ENCODE measurements around the gene CHCHD4. TPM values are rescaled to one million over a fixed set of nuclear protein-coding genes. Genes with fewer than 3 reads are reported as not detected.

The CHCHD4 gene
- total RNA-seq, 1 experiment from 2014 or later, result 33.5 TPM

DNA sequence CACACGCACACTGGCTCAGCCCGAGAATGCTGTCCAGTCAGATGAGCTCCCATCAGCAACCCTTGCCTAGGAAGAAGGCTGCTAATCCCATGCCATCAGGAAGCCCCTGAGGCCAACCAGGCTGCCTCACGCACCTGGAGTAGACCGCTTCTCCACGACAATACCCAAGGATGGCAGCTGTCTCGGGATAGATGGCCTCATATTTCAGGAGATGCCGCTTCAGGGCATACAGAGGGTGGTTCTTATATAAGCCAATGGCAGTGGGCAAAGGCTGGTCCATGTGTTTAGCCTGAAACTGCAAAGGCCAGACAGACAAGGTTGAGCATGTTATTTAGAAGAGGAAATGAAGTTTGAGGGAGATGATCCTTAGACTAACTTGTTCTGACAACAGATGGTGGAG is 31.5 kb upstream of the CHCHD4 start:
- peaks cover under 1% of the 10 kb centered on the region for H3K9me3 ChIP-seq (ENCODE audit: low read depth, low read length, poor library complexity, severe bottlenecking)
- no peaks in the 10 kb centered on the region for H3K27me3 ChIP-seq (replicated peaks; ENCODE audit: insufficient read depth, low read depth, low read length, poor library complexity)
- no TSS peak for BruUV-seq (replicated peaks)
- intact Hi-C loops (cut with micrococcal nuclease; ENCODE audit: unreplicated experiment), result no loop called here
- H3K4me1 ChIP-seq (ENCODE audit: insufficient read depth, low read length, poor library complexity, severe bottlenecking), result no peaks in the 10 kb centered on the region
- DNase-seq (ENCODE audit: low spot score), result no peak
- peaks cover 51% of the 10 kb centered on the region for H3K36me3 ChIP-seq (ENCODE audit: insufficient read depth, low read length, poor library complexity, severe bottlenecking)
- TF ChIP-seq, protein P1, sequence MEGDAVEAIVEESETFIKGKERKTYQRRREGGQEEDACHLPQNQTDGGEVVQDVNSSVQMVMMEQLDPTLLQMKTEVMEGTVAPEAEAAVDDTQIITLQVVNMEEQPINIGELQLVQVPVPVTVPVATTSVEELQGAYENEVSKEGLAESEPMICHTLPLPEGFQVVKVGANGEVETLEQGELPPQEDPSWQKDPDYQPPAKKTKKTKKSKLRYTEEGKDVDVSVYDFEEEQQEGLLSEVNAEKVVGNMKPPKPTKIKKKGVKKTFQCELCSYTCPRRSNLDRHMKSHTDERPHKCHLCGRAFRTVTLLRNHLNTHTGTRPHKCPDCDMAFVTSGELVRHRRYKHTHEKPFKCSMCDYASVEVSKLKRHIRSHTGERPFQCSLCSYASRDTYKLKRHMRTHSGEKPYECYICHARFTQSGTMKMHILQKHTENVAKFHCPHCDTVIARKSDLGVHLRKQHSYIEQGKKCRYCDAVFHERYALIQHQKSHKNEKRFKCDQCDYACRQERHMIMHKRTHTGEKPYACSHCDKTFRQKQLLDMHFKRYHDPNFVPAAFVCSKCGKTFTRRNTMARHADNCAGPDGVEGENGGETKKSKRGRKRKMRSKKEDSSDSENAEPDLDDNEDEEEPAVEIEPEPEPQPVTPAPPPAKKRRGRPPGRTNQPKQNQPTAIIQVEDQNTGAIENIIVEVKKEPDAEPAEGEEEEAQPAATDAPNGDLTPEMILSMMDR (conservative IDR thresholded peaks at IDR 0.05; ENCODE audit: low read depth, low read length), result no peak
- TF ChIP-seq EZH2 (IDR thresholded peaks at IDR 0.05; ENCODE audit: borderline replicate concordance, low read depth, low read length, poor library complexity, severe bottlenecking), result no peak
- CTCF ChIA-PET, result no interaction called here
- no peak overlapping the region for H3K4me3 ChIP-seq (ENCODE audit: low read depth, low read length, poor library complexity, severe bottlenecking)
- H3K27ac ChIP-seq (ENCODE audit: low read depth, low read length, poor library complexity, severe bottlenecking), result no peak overlapping the region
- POLR2A ChIA-PET (ENCODE audit: low non-redundant PET), result no interaction called here

DNA sequence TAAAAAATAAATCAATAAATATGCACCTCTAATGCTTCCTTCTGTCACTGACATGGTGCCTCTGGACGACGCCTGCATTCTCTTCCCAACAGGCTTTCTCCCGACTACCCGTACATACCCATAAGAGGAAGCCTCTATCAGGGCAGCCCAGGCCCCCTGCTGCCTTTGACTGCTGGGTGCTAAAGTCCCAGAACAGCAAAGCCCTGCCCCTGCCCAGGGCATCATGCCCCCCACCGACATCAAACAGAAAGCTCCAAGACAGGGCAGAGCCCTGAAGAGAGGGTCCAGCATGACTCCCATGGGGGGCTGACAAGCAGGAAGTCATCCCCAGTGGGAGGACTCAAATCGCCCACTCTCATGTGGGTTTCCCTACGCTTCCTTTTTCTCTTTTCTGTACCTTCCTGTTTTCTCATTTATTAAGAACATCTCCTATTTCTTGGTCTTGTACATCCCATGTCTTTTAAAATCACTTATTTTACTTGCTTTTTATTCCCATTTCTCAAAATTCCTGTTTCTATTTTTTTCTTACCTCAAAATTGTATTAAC is 30.3 kb upstream of the CHCHD4 start:
- Histone ChIP-seq H3K27me3 (replicated peaks; ENCODE audit: insufficient read depth, low read depth, low read length, poor library complexity) (no peaks in the 10 kb centered on the region), H3K4me1 (ENCODE audit: insufficient read depth, low read length, poor library complexity, severe bottlenecking) (no peaks in the 10 kb centered on the region), H3K9me3 (ENCODE audit: low read depth, low read length, poor library complexity, severe bottlenecking) (no peaks in the 10 kb centered on the region), H3K27ac (ENCODE audit: low read depth, low read length, poor library complexity, severe bottlenecking) (no peak overlapping the region), H3K36me3 (ENCODE audit: insufficient read depth, low read length, poor library complexity, severe bottlenecking) (peaks cover 38% of the 10 kb centered on the region), H3K4me3 (ENCODE audit: low read depth, low read length, poor library complexity, severe bottlenecking) (no peak overlapping the region)
- BruUV-seq (replicated peaks), result no TSS peak
- TF ChIP-seq EZH2 (IDR thresholded peaks at IDR 0.05; ENCODE audit: borderline replicate concordance, low read depth, low read length, poor library complexity, severe bottlenecking), result no peak
- TF ChIP-seq, protein P1 (conservative IDR thresholded peaks at IDR 0.05; ENCODE audit: low read depth, low read length), result no peak
- DNase-seq (ENCODE audit: low spot score), result no peak
- intact Hi-C loops (cut with micrococcal nuclease; ENCODE audit: unreplicated experiment), result no loop called here
- ChIA-PET POLR2A (ENCODE audit: low non-redundant PET) (no interaction called here), CTCF (no interaction called here)

DNA sequence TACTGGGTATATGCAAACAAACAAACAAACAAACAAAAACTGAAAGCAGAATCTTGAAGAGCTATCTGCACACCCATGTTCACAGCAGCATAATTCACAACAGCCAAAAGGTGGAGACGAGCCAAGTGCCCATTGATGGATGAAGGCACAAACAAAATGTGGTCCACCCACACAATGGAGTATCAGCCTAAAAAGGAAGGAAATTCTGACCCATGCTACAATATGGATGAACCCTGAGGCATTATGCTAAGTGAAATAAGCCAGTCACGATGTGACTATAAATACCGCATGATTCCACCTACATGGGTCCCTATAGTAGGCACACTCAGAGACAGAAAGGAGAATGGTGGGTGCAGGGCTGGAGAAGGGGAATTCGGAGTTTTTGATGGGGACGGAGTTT is 29.6 kb upstream of the CHCHD4 start:
- no peak for DNase-seq (ENCODE audit: low spot score)
- peaks cover 31% of the 10 kb centered on the region for H3K36me3 ChIP-seq (ENCODE audit: insufficient read depth, low read length, poor library complexity, severe bottlenecking)
- ChIA-PET CTCF (no interaction called here), POLR2A (ENCODE audit: low non-redundant PET) (no interaction called here)
- H3K9me3 ChIP-seq (ENCODE audit: low read depth, low read length, poor library complexity, severe bottlenecking), result no peaks in the 10 kb centered on the region
- no peaks in the 10 kb centered on the region for H3K4me1 ChIP-seq (ENCODE audit: insufficient read depth, low read length, poor library complexity, severe bottlenecking)
- TF ChIP-seq, protein P1 (conservative IDR thresholded peaks at IDR 0.05; ENCODE audit: low read depth, low read length), result no peak
- TF ChIP-seq EZH2 (IDR thresholded peaks at IDR 0.05; ENCODE audit: borderline replicate concordance, low read depth, low read length, poor library complexity, severe bottlenecking), result no peak
- BruUV-seq (replicated peaks), result no TSS peak
- no peaks in the 10 kb centered on the region for H3K27me3 ChIP-seq (replicated peaks; ENCODE audit: insufficient read depth, low read depth, low read length, poor library complexity)
- no peak overlapping the region for H3K27ac ChIP-seq (ENCODE audit: low read depth, low read length, poor library complexity, severe bottlenecking)
- intact Hi-C loops (cut with micrococcal nuclease; ENCODE audit: unreplicated experiment), result no loop called here
- H3K4me3 ChIP-seq (ENCODE audit: low read depth, low read length, poor library complexity, severe bottlenecking), result no peak overlapping the region
